ENCODE measurements around the gene PIK3CA.

Gene PIK3CA

DNA sequence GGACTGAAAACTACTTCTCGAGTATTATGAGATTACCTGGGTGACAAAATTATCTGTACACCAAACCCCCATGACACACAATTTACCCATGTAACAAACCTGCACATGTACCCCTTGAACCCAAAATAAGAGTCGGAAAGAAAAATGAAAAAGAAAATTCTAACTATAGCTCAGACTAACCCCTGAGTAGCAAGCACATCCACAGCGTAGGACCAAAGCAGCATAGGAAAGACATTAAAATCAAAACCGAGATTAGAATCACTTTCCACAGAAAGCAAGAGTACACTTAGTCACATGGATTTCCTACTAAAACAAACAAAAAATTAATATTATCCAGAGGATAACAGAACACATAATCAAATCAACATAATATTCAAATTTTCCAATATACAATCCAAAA, 6.3 kb upstream of the PIK3CA start:
- H3K27ac ChIP-seq = no peak overlapping the region
- TF ChIP-seq, protein P1, sequence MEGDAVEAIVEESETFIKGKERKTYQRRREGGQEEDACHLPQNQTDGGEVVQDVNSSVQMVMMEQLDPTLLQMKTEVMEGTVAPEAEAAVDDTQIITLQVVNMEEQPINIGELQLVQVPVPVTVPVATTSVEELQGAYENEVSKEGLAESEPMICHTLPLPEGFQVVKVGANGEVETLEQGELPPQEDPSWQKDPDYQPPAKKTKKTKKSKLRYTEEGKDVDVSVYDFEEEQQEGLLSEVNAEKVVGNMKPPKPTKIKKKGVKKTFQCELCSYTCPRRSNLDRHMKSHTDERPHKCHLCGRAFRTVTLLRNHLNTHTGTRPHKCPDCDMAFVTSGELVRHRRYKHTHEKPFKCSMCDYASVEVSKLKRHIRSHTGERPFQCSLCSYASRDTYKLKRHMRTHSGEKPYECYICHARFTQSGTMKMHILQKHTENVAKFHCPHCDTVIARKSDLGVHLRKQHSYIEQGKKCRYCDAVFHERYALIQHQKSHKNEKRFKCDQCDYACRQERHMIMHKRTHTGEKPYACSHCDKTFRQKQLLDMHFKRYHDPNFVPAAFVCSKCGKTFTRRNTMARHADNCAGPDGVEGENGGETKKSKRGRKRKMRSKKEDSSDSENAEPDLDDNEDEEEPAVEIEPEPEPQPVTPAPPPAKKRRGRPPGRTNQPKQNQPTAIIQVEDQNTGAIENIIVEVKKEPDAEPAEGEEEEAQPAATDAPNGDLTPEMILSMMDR (conservative IDR thresholded peaks at IDR 0.05; ENCODE audit: low read depth) = no peak
- DNase-seq (ENCODE audit: low spot score) = no peak
- POLR2A ChIA-PET (ENCODE audit: low non-redundant PET) = no interaction called here
- CTCF ChIA-PET = no interaction called here

DNA sequence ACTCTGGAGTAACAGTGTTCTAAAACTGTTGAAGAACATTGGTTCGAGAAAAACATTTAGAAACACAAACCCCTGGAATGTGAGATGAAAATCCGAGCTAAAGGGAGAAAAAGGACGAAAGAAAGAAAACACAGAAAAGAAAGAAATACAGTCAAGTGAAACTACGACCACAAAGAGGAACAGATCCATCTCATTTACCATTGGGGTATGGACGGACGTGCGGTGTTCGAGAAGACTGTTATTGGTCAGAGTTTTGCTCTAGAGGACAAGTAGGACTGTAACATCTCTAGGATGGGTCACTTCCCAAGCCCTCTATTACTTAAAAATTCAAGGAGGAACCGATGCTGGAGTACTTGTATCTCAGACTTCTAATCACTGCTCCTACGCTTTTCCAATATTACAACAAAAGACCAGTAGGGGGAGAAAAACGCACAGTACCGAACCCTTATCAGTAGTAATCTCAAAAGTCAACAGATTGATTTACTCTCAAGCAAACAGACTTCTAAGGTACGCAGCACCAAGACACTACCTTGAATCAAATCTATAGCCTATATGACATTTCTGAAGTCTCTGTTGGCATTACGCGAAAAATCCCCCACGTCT, 1.1 kb upstream of the PIK3CA start:
- H3K27ac ChIP-seq = peak overlapping the region; percentile 96; the same call in 1 of the 2 replicates
- POLR2A ChIA-PET (ENCODE audit: low non-redundant PET) = no interaction called here
- DNase-seq (ENCODE audit: low spot score) = peak; percentile 53
- CTCF ChIA-PET = interaction anchor here (0.6 to 1.4 kb wide), 6 partner anchors 17 to 175 kb away, joined by 3 to 5 read pairs (median 4); no protein-coding TSS in a partner anchor
- TF ChIP-seq, protein P1 (conservative IDR thresholded peaks at IDR 0.05; ENCODE audit: low read depth) = peak; percentile 75

DNA sequence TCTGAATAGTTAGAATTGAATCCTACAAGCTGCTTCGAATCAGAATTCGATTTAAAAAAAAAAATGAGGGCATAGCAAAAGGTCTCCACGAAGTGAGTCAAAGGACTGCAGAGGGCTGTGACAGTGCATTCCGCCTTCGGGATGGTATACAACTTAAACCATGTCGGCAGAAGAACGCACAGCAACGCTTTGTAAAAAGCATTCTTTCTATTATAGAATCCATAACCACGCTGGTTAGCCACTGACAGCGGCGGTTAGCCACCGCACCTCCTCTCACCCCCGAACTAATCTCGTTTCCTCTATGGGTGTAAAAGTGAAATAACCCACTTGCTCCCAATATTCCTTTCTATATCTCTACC, 664 bp upstream of the PIK3CA start:
- peak overlapping the region; percentile 96 for H3K27ac ChIP-seq
- TF ChIP-seq, protein P1 (conservative IDR thresholded peaks at IDR 0.05; ENCODE audit: low read depth) = peak; percentile 40
- DNase-seq (ENCODE audit: low spot score) = no peak
- POLR2A ChIA-PET (ENCODE audit: low non-redundant PET) = no interaction called here
- CTCF ChIA-PET = interaction anchor here (0.6 to 1.4 kb wide), 3 partner anchors 16 to 174 kb away, joined by 3 to 5 read pairs (median 3); no protein-coding TSS in a partner anchor

DNA sequence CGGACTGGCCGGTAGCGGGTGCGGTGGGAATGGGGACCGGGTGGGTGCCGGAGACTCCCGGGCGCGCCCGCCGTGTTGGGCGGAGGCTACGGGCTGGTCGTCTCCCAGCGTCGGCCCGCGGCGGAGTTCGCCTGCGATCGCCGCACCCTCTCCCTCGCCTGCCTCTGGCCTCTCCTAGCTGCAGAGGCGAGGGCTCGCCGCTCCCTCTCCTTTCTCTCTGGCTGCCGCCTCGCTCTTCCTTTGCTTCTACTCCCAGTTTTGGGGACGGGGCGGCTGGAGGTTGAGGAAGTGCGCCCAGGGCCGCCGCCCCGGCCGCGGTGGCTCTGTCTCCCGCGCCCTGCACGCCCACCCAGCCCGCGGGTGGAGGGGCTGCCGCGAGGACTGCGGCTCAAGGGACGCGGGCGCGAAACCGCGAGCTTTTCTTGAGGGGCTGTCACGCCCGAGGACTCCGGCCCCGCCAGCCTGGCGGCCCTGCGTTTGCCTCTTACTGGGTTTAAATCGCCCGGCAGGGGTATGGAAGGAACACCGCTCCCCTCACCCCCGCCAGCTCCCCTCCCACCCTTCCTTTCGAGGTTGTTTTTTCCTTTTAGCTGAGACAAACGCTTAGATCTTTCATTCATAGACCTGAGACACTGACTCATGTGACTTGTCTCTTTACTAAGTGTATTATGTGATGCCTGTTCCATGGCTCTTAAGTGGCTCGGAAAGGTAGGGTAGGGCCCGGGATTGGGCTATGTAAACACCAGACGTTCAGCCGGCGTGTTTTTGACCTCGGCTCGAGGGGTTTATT, 654 bp downstream of the PIK3CA start:
- DNase-seq (ENCODE audit: low spot score) = peak; percentile 33
- TF ChIP-seq, protein P1 (conservative IDR thresholded peaks at IDR 0.05; ENCODE audit: low read depth) = no peak
- CTCF ChIA-PET = interaction anchor here (1.1 to 1.4 kb wide), 2 partner anchors 133 to 167 kb away, joined by 3 read pairs; no protein-coding TSS in a partner anchor
- POLR2A ChIA-PET (ENCODE audit: low non-redundant PET) = interaction anchor here (0.6 kb wide), 2 partner anchors 74 to 168 kb away, joined by 4 read pairs; no protein-coding TSS in a partner anchor
- H3K27ac ChIP-seq = peak overlapping the region; percentile 96

DNA sequence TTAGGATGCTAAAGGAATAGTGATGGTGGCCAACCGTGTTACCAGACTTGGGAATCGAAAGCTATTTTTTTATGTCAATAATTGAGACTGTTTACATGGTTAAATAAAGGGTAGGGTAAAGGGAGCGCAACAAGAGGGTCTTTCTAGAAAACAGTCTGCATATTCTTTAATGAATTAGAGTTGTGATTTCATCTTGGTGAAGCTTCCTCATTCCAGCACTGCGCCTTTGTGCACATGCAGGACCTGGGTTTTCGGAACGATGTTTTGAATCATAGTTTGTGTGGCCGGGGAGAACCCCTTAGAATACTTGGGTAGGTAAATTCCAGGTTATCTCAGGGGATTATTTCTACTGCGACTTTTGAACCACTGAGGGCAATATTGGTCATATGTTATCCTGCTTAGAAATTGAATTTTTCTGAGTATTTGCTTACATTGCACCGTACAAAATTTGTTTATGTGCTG, 1.3 kb downstream of the PIK3CA start:
- POLR2A ChIA-PET (ENCODE audit: low non-redundant PET) = no interaction called here
- CTCF ChIA-PET = interaction anchor here (1.1 to 1.7 kb wide), 2 partner anchors 134 to 166 kb away, joined by 3 to 4 read pairs; no protein-coding TSS in a partner anchor
- TF ChIP-seq, protein P1 (conservative IDR thresholded peaks at IDR 0.05; ENCODE audit: low read depth) = no peak
- peak overlapping the region; percentile 96 for H3K27ac ChIP-seq
- DNase-seq (ENCODE audit: low spot score) = no peak

DNA sequence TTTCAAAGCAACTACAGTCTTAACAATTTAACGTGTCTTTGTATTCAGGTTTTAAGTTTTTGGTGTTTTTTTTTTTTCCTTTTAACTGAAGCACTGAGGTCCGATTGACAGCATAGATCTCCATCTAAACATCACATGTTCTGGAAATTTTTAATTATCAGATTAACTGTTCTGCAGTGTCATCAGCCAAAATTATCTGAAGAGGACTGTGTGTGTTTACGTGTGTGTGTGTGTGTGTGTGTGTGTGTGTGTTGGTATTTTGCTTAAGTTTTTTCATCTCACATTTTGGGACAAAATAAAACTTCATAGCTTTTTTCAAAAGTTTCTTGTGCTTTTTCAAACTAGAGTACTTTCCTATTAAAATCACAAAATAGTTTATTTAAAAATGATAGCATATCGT, 1.8 kb downstream of the PIK3CA start:
- TF ChIP-seq, protein P1 (conservative IDR thresholded peaks at IDR 0.05; ENCODE audit: low read depth) = no peak
- ChIA-PET POLR2A (ENCODE audit: low non-redundant PET) (no interaction called here), CTCF (interaction anchor here (1.7 kb wide), 1 partner anchor 166 kb away, joined by 4 read pairs; no protein-coding TSS in a partner anchor)
- no peak for DNase-seq (ENCODE audit: low spot score)
- H3K27ac ChIP-seq = no peak overlapping the region

Data from RWPE1 (cell line).